ENCODE results near the gene CADM2.

Gene CADM2

GRCh38 chr3:85297291-85297690 lies 338.5 kb downstream of the CADM2 start:
- DNase-seq (ENCODE audit: low read depth): no peak
- no peak for TF ChIP-seq CTCF (IDR thresholded peaks at IDR 0.05; ENCODE audit: control insufficient read depth, insufficient read depth, low read depth, low read length, missing control alignments)
- H3K4me3 ChIP-seq (ENCODE audit: control insufficient read depth, low read depth, low read length): no peak overlapping the region

GRCh38 chr3:85298032-85298431 lies 339.2 kb downstream of the CADM2 start:
- TF ChIP-seq CTCF (IDR thresholded peaks at IDR 0.05; ENCODE audit: control insufficient read depth, insufficient read depth, low read depth, low read length, missing control alignments): no peak

GRCh38 chr3:85303156-85303555 lies 344.4 kb downstream of the CADM2 start:
- DNase-seq (ENCODE audit: low read depth): no peak
- no peak overlapping the region for H3K4me3 ChIP-seq (ENCODE audit: control insufficient read depth, low read depth, low read length)
- TF ChIP-seq CTCF (IDR thresholded peaks at IDR 0.05; ENCODE audit: control insufficient read depth, insufficient read depth, low read depth, low read length, missing control alignments): no peak

More at GRCh38 chr3:85298032-85298431, 339.2 kb downstream of the CADM2 start:
- H3K4me3 ChIP-seq (ENCODE audit: control insufficient read depth, low read depth, low read length): no peak overlapping the region
- no peak for DNase-seq (ENCODE audit: low read depth)

GRCh38 chr3:85304360-85304964 lies 345.7 kb downstream of the CADM2 start:
- TF ChIP-seq CTCF (IDR thresholded peaks at IDR 0.05; ENCODE audit: control insufficient read depth, insufficient read depth, low read depth, low read length, missing control alignments): no peak
- DNase-seq (ENCODE audit: low read depth): no peak
- no peak overlapping the region for H3K4me3 ChIP-seq (ENCODE audit: control insufficient read depth, low read depth, low read length)

GRCh38 chr3:85312331-85312730 lies 353.5 kb downstream of the CADM2 start:
- no peak for TF ChIP-seq CTCF (IDR thresholded peaks at IDR 0.05; ENCODE audit: control insufficient read depth, insufficient read depth, low read depth, low read length, missing control alignments)
- DNase-seq (ENCODE audit: low read depth): no peak
- H3K4me3 ChIP-seq (ENCODE audit: control insufficient read depth, low read depth, low read length): no peak overlapping the region

GRCh38 chr3:85313380-85313779 lies 354.6 kb downstream of the CADM2 start:
- H3K4me3 ChIP-seq (ENCODE audit: control insufficient read depth, low read depth, low read length): no peak overlapping the region
- no peak for DNase-seq (ENCODE audit: low read depth)

More at GRCh38 chr3:85313380-85313779, 354.6 kb downstream of the CADM2 start:
- TF ChIP-seq CTCF (IDR thresholded peaks at IDR 0.05; ENCODE audit: control insufficient read depth, insufficient read depth, low read depth, low read length, missing control alignments): no peak
